IPS-18c (cell line): ENCODE data around the gene FLACC1.
"Not testable (repeated sequence)": the region's sequence is repeated elsewhere in the genome, so short reads cannot be mapped to it uniquely, and the experiment has no call there.

ENCODE experiments used
- H3K4me3 ChIP-seq: 2 replicates; pipeline ENCODE4 v1.7.0; 2013; ENCODE audit warnings: low read depth, mild to moderate bottlenecking, low read length, moderate library complexity; ENCODE audit not compliant: insufficient read depth
- H3K9me3 ChIP-seq: one replicate; pipeline ENCODE4 v1.6.1; 2013; ENCODE audit warnings: mild to moderate bottlenecking, low read length, moderate library complexity; ENCODE audit not compliant: control insufficient read depth, insufficient read depth

FLACC1 gene

DNA sequence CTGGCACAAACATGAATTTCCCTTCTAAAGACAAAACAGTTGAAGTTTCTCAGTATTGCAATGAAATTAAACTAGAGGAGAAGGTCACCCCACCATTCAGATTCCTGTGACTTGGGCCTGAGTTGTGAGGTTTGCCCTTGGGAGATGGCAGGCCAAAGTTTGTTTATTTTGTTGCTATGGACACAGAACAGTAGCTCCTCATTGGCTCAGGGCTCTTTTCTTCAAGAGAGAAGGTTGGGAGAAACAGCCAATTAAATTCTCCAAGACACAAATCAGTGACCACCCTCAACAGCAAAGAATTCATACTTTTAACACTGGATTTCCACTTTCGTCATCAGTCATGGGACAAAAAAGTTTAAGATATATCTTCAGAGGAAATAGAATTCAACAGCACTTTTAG, at the start of gene FLACC1:
Gene FLACC1, minus strand, starts transcription at position 125 of the 400 bp plus-strand sequence. CDS start 5,941 bp downstream, outside the sequence.
- Histone ChIP-seq H3K9me3 (no peaks in the 10 kb centered on the region), H3K4me3 (no peak within 1 kb of the TSS)

GRCh38 chr2:201406077-201406662, 49.0 kb upstream of the FLACC1 start:
- Histone ChIP-seq H3K4me3 (no peak overlapping the region), H3K9me3 (no peaks in the 10 kb centered on the region)

DNA sequence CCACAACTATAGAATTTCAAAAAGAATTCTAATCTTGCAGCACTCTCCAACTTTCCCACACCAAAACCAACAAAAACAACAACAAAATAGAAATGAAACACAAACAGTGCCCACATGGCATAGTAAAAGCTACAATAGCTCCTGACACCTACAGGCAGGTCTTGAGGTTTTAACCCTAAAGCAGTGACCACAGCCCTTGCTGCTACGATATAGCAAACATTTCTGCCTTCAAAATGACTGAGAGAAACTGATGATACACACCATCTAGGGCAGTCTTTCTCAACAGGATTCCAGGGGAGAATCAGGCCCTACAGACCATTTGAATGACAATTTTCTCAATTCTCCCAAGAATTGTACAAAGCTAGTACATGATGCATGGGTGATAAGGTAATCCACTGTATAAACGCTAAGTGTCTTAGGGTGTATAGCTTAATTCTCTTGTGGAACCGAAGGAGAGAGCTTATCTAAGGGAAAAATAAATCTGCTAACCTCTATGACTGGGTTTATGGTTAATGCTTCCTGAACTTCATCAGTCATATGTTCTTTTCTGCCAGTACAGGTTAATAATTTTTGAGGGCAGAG, 47.6 kb upstream of the FLACC1 start:
- H3K4me3 ChIP-seq = no peak overlapping the region
- H3K9me3 ChIP-seq = no peaks in the 10 kb centered on the region

DNA sequence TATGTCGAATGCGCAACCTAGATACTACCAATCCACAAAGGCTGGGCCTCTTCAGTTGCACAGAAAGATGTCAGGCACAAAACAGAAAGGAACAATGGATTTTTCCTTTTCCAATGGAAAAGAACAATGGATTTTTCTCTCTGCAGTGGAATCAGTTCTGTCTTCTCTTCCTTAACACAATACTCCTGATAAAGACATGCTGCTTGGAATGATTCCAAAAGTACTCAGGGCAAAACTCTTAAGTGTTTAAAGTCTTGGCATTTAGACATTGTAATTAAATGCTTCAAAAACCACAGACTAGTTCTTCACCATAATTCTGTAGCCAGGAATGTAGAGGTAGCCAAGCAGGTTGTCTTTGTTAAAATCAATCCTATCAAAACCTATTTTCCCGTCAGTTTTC, 46.7 kb upstream of the FLACC1 start:
- no peak overlapping the region for H3K4me3 ChIP-seq
- no peaks in the 10 kb centered on the region for H3K9me3 ChIP-seq

GRCh38 chr2:201402651-201403562, 45.8 kb upstream of the FLACC1 start:
- H3K9me3 ChIP-seq = no peaks in the 10 kb centered on the region
- H3K4me3 ChIP-seq = no peak overlapping the region

DNA sequence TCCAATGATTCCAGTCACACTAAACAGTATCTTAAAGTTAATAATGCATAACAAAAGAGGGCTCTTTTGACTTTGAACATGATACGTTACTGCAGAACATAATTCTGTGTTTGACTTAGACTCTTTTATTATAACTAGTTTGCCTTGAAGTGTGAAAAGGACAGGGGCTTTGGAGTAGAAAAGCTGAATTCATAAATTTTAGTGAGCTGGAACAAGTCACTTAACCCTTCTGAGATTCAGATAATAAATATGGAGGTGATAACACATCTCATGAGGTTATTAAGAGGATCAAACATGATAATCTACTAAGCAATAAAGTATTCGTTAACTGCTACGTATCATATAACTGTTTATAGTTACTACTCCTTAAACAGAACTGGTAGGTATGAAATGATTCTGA, 44.7 kb upstream of the FLACC1 start:
- Histone ChIP-seq H3K9me3 (no peaks in the 10 kb centered on the region), H3K4me3 (no peak overlapping the region)

DNA sequence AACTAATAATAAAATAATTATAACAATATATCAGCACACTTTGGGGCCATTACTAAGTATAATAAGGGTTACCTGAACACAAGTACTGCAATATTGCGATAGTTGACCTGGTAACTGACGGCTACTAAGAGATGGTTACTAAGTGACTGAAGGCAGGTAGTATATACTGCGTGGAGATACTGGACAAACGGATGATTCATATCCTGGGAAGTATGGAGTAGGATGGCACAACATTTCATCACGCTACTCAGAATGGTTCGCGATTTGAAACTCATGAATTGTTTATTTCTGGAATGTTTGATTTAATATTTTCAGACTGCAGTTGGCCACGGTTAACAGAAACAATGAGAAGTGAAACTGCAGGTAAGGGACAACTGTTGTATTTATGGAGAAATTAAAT, 39.5 kb upstream of the FLACC1 start:
- Histone ChIP-seq H3K4me3 (no peak overlapping the region), H3K9me3 (no peaks in the 10 kb centered on the region)

- H3K4me3 ChIP-seq = no peak overlapping the region
- no peaks in the 10 kb centered on the region for H3K9me3 ChIP-seq
Measured at GRCh38 chr2:201383136-201383535, 26.0 kb upstream of the FLACC1 start.

DNA sequence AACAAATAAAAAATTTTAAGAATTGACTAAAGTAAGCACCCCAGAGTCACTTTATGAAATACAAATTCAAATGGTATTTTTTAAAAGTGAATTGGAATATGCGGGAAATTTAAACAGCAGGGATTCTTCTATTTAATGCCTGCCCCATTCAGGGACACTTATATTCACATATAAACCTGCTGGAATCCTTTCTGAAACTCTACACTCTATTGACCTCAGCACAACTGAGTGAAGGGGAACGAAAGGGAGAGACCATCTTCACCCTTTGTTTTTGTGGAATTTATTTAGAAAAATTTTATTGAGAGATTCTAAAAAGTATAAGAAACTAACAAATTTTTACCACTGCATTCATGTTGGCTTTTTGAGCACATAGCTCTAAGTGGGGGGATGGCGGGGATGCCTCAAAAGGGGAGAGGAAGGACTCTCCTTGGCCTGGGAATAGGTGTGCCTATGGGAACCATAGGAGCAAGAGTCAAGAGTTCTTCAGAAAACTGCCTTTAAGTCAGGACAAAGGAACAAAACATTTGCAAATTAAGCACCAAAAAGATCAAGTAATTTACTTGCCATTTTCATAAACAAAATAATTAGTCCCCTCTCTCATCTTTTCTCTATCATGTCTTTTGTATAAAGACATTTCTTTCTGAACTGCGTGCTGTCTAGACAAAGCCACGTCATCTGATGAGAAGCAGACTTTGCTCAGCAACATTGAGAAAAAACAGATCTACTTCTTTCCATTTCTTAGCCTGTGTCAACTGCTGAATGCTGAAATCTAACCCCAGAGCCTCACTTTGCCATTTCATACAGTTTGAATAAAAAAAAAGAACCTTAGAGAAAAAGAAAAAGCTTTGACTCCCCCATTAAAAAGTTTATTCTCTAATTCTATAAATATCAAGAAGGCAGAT, 21.6 kb upstream of the FLACC1 start:
- H3K9me3 ChIP-seq = no peaks in the 10 kb centered on the region

DNA sequence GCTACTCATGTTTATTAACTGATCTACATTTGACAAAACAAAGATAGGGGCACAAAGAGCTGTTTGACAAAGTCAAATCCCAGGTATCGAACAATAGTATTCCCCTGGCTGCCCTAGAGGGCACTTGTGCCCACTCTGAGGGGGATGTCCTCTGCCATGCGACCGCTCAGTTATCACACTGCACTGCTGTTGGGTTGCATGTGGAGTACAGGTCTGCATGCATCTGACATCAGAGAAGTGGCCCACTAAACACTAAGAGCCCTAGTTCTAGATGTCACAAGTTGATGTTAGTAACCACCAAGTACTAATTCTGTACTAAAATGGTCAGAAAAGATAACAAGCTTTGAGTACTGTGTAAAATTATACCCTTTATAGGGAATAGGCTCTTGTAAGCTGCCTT, 20.1 kb upstream of the FLACC1 start:
- Histone ChIP-seq H3K9me3 (no peaks in the 10 kb centered on the region), H3K4me3 (no peak overlapping the region)

More for the DNA sequence above, 21.6 kb upstream of the FLACC1 start:
- no peak overlapping the region for H3K4me3 ChIP-seq

DNA sequence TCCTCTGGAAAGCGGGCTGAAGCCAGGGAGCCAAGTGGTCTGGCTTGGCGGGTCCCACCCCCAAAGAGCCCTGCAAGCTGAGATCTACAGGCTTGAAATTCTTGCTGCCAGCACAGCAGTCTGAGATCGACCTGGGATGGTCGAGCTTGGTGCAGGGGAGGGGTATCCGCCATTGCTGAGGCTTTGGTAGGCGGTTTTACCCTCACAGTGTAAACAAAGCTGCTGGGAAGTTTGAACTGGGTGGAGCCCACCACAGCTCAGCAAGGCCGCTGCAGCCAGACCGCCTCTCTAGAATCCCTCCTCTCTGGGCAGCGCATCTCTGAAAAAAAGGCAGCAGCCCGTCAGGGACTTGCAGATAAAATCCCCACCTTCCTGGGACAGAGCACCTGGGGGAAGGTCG, 12.6 kb upstream of the FLACC1 start:
- no peaks in the 10 kb centered on the region for H3K9me3 ChIP-seq
- H3K4me3 ChIP-seq = no peak overlapping the region

DNA sequence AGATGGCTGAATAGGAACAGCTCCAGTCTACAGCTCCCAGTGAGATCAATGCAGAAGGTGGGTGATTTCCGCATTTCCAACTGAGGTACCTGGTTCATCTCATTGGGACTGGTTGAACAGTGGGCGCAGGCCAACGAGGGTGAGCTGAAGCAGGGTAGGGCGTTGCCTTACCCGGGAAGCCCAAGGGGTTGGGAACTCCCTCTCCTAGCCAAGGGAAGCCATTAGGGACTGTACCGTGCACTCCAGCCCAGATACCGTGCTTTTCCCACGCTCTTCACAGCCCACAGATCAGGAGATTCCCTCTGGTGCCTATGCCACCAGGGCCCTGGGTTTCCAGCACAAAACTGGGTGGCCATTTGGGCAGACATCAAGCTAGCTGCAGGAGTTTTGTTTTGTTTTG, 12.2 kb upstream of the FLACC1 start:
- H3K9me3 ChIP-seq, H3K4me3 ChIP-seq: not testable (repeated sequence)

GRCh38 chr2:201366146-201366545, 9.0 kb upstream of the FLACC1 start:
- H3K4me3 ChIP-seq = no peak overlapping the region

DNA sequence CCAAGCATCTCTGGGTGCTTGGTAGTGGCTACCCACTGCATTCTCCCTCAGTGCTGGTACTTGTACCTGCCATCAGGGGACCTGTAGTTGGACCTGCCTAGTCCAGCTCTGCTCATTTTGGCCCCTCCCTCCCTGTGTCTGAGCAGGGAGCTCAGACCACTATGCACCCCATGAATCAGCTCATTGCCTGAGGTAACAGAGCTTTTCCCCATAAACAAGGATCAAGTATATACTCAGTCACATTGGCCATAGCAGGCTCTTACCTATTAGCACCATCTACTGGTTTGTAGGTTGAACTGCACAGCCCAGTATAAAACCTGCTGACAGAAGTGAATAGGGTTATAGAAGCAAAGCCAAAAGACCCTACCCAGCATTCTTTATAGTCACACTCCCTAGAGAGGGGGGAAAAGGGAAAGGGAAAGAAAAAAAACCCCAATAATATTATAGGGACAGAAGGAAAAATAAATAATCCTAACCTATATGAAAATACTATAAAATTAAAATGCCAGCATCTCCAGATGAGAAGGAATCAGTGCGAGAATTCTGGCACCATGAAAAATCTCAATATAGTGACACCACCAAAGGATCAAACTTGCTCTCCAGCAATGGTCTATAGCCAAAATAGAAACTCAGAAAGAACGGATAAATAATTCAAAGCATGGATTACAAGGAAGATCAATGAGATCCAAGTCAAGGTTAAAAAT, 6.9 kb upstream of the FLACC1 start:
- Histone ChIP-seq H3K4me3 (no peak overlapping the region), H3K9me3 (no peaks in the 10 kb centered on the region)

More at GRCh38 chr2:201366146-201366545, 9.0 kb upstream of the FLACC1 start:
- H3K9me3 ChIP-seq = no peaks in the 10 kb centered on the region

DNA sequence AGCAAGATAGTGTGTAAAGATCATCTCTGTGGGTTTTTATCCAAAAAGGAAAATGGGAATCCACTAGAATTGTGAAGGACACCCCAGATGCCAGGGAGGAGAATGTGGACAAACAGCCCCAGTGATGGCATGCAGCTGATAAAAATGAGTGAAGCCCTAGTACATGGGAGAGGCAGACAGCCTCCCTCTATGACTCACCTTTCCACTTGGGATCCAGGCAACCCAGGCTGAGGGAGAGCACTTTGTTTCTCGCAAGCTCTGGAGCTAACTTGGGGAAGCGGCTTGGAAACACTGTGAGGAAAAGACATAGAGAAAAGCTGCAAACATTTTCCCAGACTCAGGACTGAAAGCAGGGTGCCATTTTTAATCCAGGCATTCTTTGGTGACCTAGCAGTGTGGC, 5.3 kb upstream of the FLACC1 start:
- H3K9me3 ChIP-seq = no peaks in the 10 kb centered on the region

GRCh38 chr2:201361078-201361733, 4.1 kb upstream of the FLACC1 start:
- H3K9me3 ChIP-seq = no peaks in the 10 kb centered on the region
- H3K4me3 ChIP-seq = no peak overlapping the region

More for the DNA sequence above, 5.3 kb upstream of the FLACC1 start:
- no peak overlapping the region for H3K4me3 ChIP-seq
